Gastrocnemius medialis (tissue), 4 donors: Measurements from ENCODE around the gene TMEM132D. TPM values are rescaled to one million over a fixed set of nuclear protein-coding genes. Genes with fewer than 3 reads are reported as not detected.
"Not testable (repeated sequence)": the region's sequence is repeated elsewhere in the genome, so short reads cannot be mapped to it uniquely, and the experiment has no call there.

Experiments used
- ATAC-seq, 2 donors: fragments of 150-250 bp; one replicate each; pipeline ENCODE4 v1.9.1; 2016
- DNase-seq, 2 donors: peaks; one replicate each; pipeline ENCODE4 v3.0.0-alpha.2; 2019
- H3K27ac ChIP-seq, 4 donors: fragments of 200-600 bp; sonication (generic); 1 replicate in 1 of 4; 2 replicates in 3 of 4; pipeline ENCODE4 v1.5.1; 2016 to 2018; ENCODE audit warnings: mild to moderate bottlenecking in 2 of 4, moderate library complexity in 1 of 4
- H3K27me3 ChIP-seq, 3 donors: fragments of 200-600 bp; sonication (generic) in 2 of 3; 1 replicate in 1 of 3; 2 replicates in 2 of 3; pipeline versions ENCODE4 v1.5.1 to v1.6.0; 2016 to 2019; ENCODE audit warnings: mild to moderate bottlenecking in 1 of 3, moderate library complexity in 1 of 3
- H3K36me3 ChIP-seq, 2 donors: fragments of 200-600 bp; sonication (generic) in 1 of 2; one replicate each; pipeline ENCODE4 v1.5.1; 2017 to 2018
- H3K4me1 ChIP-seq, 2 donors: fragments of 200-600 bp; sonication (generic) in 1 of 2; one replicate each; pipeline ENCODE4 v1.5.1; 2016 to 2017; ENCODE audit warnings: mild to moderate bottlenecking in 2 of 2
- H3K4me3 ChIP-seq, 4 donors: fragments of 200-600 bp; sonication (generic) in 3 of 4; 1 replicate in 1 of 4; 2 replicates in 3 of 4; pipeline ENCODE4 v1.5.1; 2016 to 2019; ENCODE audit warnings: mild to moderate bottlenecking in 2 of 4
- H3K9me3 ChIP-seq, 3 donors: fragments of 200-600 bp; sonication (generic) in 2 of 3; 1 replicate in 1 of 3; 2 replicates in 2 of 3; pipeline ENCODE4 v1.5.1; 2016 to 2019
- POLR2A ChIP-seq, 2 donors: fragments of 450-650 bp; IDR thresholded peaks; one replicate each; pipeline ENCODE4 v1.6.1; 2017; ENCODE audit warnings: antibody characterized with exemption in 2 of 2, mild to moderate bottlenecking in 2 of 2, moderate library complexity in 2 of 2
- in situ Hi-C, 4 donors: fragments of 200-750 bp; cut with MboI; loops; one replicate each; pipeline versions ENCODE4 v1.15.0 to v1.8.0; 2017; ENCODE audit warnings: low sequenced_read_pairs in 4 of 4
- intact Hi-C: fragments of 100-400 bp; cut with DNase I; formaldehyde crosslinking; loops from one replicate; pipeline ENCODE4 v1.15.1; 2023; ENCODE audit warnings: low total_unique reads
- total RNA-seq, 4 donors: library from RNA; depleted of rRNA; stranded (reverse); fragments of >200 nt; gene quantifications; one replicate each; pipeline versions ENCODE4 v1.1.0 to v1.2.3, GENCODE V29; 2016
- TF ChIP-seq, protein P1 (sequence below), 5 experiments: fragments of 450-650 bp in 3 of 5; fragments of 200-600 bp in 2 of 5; sonication (generic) in 2 of 5; IDR thresholded peaks in 4 of 5; conservative IDR thresholded peaks in 1 of 5; 1 replicate in 4 of 5; 2 replicates in 1 of 5; pipeline ENCODE4 v1.5.1; 2016 to 2019; ENCODE audit warnings: antibody characterized with exemption in 5 of 5, mild to moderate bottlenecking in 3 of 5, moderate library complexity in 3 of 5

The TMEM132D gene
- total RNA-seq, 4 donors from 2014 or later, result not detected

DNA sequence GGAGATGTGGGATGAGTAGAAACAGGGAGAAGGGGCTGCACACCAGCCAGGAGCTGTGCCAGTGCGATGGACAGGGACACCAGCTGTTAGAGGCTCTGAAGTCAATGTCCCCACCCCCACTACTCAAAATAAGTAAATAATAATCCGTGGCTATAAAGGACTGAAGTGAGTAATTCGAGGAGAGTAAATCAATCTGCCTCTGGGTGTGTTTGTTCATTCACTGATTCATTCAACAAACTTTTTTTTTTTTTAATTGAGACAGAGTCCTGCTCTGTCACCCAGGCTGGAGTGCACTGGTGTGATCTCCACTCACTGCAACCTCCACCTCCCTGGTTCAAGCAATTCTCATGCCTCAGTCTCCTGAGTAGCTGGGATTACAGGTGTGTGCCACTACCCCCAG is 363.6 kb downstream of the TMEM132D start:
- no peaks in the 10 kb centered on the region for H3K9me3 ChIP-seq
- no peaks in the 10 kb centered on the region for H3K4me1 ChIP-seq
- TF ChIP-seq POLR2A (IDR thresholded peaks at IDR 0.05), result no peak
- TF ChIP-seq, protein P1, sequence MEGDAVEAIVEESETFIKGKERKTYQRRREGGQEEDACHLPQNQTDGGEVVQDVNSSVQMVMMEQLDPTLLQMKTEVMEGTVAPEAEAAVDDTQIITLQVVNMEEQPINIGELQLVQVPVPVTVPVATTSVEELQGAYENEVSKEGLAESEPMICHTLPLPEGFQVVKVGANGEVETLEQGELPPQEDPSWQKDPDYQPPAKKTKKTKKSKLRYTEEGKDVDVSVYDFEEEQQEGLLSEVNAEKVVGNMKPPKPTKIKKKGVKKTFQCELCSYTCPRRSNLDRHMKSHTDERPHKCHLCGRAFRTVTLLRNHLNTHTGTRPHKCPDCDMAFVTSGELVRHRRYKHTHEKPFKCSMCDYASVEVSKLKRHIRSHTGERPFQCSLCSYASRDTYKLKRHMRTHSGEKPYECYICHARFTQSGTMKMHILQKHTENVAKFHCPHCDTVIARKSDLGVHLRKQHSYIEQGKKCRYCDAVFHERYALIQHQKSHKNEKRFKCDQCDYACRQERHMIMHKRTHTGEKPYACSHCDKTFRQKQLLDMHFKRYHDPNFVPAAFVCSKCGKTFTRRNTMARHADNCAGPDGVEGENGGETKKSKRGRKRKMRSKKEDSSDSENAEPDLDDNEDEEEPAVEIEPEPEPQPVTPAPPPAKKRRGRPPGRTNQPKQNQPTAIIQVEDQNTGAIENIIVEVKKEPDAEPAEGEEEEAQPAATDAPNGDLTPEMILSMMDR (IDR thresholded peaks at IDR 0.05 in 4 of 5, conservative IDR thresholded peaks at IDR 0.05 in 1 of 5), result no peak
- H3K27ac ChIP-seq, result no peak overlapping the region
- H3K4me3 ChIP-seq, result no peak overlapping the region
- intact Hi-C loops (no loop called here), in situ Hi-C loops (no loop called here)
- ATAC-seq (no peak), DNase-seq (no peak)
- H3K27me3 ChIP-seq, result no peaks in the 10 kb centered on the region
- H3K36me3 ChIP-seq, result no peaks in the 10 kb centered on the region

DNA sequence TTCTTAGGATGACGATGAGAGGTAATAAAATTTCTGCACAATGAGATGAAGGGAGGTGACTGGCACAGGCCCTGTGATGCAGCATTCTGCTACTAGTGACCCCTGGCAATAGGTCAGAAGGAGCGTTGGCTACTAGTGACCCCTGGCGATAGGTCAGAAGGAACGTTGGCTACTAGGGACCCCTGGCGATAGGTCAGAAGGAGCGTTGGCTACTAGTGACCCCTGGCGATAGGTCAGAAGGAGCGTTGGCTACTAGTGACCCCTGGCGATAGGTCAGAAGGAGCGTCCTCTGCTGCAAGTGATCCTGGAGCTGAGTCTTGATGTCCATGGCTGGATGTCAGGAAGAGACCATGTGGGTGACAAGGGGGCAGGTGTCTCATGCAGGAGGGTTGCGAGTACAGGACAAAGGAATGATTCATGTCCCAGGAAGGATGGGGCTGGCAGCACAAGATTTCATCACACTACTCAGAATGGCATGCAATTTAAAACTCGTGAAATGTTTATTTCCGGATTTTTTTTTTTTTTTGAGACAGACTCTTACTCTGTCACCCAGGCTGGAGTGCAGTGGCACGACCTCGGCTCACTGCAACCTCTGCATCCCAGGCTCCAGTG is 365.0 kb downstream of the TMEM132D start:
- intact Hi-C loops, DNase-seq, H3K27ac ChIP-seq, in situ Hi-C loops, H3K4me3 ChIP-seq, H3K9me3 ChIP-seq, H3K36me3 ChIP-seq, H3K4me1 ChIP-seq, H3K27me3 ChIP-seq, ATAC-seq: not testable (repeated sequence)

DNA sequence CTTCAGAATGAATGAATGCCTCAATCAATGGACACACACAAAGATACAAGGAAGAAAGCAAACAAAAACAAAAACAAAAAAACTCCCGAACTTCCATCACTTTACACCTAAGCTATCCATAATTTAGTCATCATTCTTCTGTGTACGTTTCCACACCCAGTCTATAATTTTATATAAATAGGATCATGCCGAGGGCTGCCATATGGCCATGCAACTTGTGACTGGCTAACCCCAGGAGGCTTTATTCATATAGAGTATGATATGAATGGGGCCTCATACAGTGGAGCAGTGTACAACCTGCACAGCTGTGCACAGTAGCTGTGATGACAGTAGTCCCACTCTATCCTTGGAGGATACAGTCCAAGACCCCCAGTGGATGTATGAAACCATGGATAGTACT is 365.7 kb downstream of the TMEM132D start:
- no peaks in the 10 kb centered on the region for H3K4me1 ChIP-seq
- DNase-seq (no peak), ATAC-seq (no peak)
- no peaks in the 10 kb centered on the region for H3K36me3 ChIP-seq
- intact Hi-C loops (no loop called here), in situ Hi-C loops (no loop called here)
- no peak for TF ChIP-seq POLR2A (IDR thresholded peaks at IDR 0.05)
- TF ChIP-seq, protein P1 (IDR thresholded peaks at IDR 0.05 in 4 of 5, conservative IDR thresholded peaks at IDR 0.05 in 1 of 5), result no peak
- H3K27me3 ChIP-seq, result no peaks in the 10 kb centered on the region
- no peak overlapping the region for H3K27ac ChIP-seq
- no peaks in the 10 kb centered on the region for H3K9me3 ChIP-seq
- H3K4me3 ChIP-seq, result no peak overlapping the region

DNA sequence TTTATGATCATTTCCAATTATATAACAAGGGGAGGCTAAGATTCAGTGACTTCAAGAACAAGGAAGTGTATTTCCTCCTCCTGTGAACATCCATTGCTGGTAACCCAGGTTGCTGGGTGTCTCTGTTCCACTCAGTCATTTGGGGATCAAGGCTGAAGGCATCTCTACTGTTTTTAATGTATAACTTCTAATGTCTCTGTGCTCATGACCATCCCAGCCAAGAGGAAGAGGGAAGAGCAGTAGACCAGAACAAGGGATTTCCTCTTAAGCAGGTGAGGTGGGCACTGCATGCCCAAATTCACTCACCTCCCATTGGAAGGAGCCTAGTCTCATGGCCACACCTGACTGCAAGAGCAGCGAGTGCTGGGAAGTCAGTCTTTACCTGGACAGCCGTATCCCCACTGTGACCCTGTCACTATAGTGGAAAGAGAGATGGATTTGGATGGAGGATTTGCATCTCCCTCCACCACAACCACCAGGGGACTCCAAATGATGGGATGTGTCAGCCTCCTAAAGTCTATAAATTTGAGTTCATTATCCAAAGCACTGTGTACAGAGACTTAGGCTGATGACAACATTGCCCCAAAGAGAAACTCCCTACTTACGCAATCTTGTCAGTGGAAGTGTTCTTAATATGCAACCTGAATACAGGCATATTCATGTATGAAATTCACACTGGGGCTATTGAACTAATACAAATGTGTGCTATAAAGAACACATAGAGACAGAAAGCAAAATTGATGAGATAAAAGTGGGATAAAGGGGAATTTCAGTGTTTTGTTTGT is 368.7 kb downstream of the TMEM132D start:
- Histone ChIP-seq H3K4me1 (no peaks in the 10 kb centered on the region), H3K27me3 (no peaks in the 10 kb centered on the region), H3K36me3 (no peaks in the 10 kb centered on the region), H3K27ac (no peak overlapping the region), H3K9me3 (no peaks in the 10 kb centered on the region), H3K4me3 (no peak overlapping the region)
- TF ChIP-seq POLR2A (IDR thresholded peaks at IDR 0.05), result no peak
- TF ChIP-seq, protein P1 (IDR thresholded peaks at IDR 0.05 in 4 of 5, conservative IDR thresholded peaks at IDR 0.05 in 1 of 5), result no peak
- intact Hi-C loops (no loop called here), in situ Hi-C loops (no loop called here)
- no peak for DNase-seq
- no peak for ATAC-seq

DNA sequence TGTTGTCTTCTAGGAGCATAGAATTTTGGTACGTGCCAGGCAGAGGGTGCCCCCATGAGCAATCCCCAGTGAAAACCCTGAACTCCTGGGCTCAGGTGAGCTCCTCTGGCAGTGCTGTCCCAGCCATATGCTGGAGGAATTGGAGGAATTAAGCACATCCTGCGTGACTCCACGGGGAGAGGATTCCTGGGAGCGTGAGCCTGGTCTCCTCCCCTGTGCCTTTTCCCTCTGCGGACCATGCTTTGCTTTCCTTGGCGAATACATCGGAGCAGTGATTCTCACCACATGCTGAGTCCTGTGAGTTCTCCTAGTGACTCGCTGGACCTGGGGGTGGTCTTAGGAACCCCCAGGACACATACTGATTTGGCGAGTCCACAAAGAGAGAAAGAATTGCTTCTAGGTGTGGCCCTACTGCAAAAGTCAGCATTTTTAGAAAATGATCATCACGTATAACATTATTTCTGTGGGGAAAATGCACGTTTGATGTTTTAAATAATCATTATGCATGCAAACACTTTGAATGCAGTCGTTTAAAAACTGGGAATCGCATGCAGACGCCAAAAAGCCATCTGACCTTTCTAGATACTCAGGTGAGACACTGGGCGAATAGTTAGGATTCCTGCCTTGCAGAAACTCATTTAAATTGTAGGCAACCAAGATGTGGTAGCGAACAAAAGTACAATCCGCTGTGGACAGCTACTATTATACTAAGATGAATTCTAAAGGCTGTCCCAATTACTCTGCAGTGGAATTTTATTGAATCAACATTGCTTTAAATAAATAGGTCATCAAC is 370.9 kb downstream of the TMEM132D start:
- intact Hi-C loops (no loop called here), in situ Hi-C loops (no loop called here)
- TF ChIP-seq, protein P1 (IDR thresholded peaks at IDR 0.05 in 4 of 5, conservative IDR thresholded peaks at IDR 0.05 in 1 of 5), result no peak
- TF ChIP-seq POLR2A (IDR thresholded peaks at IDR 0.05), result no peak
- Histone ChIP-seq H3K36me3 (no peaks in the 10 kb centered on the region), H3K4me1 (no peaks in the 10 kb centered on the region), H3K27me3 (no peaks in the 10 kb centered on the region), H3K27ac (no peak overlapping the region), H3K4me3 (no peak overlapping the region), H3K9me3 (no peaks in the 10 kb centered on the region)
- no peak for DNase-seq
- ATAC-seq, result no peak
